Stimulated activated CD4-positive, alpha-beta T cell treated with anti-CD3 and anti-CD28 coated beads, Interleukin-12 subunit alpha, Interleukin-12 subunit beta, amount 100 ng/mL, for 24 hours (primary cell): ENCODE results near the gene LMO7.
"Not testable (repeated sequence)": the region's sequence is repeated elsewhere in the genome, so short reads cannot be mapped to it uniquely, and the experiment has no call there.

Experiments used
- DNase-seq, 2 experiments: peaks; one replicate each; pipeline ENCODE4 v3.0.0-alpha.2; 2020; ENCODE audit warnings: low read depth in 2 of 2

Gene LMO7

GRCh38 chr13:75647126-75647784, 11.1 kb downstream of the LMO7 start:
- no peak for DNase-seq

- DNase-seq = no peak
Observed at GRCh38 chr13:75648446-75648845, 12.3 kb downstream of the LMO7 start.

- no peak for DNase-seq
Observed at GRCh38 chr13:75651013-75651412, 14.9 kb downstream of the LMO7 start.

GRCh38 chr13:75652726-75653125, 16.6 kb downstream of the LMO7 start:
- no peak for DNase-seq

- no peak for DNase-seq
Observed at GRCh38 chr13:75656425-75656989, 20.4 kb downstream of the LMO7 start.

- DNase-seq = no peak
Observed at GRCh38 chr13:75657111-75657510, 21.0 kb downstream of the LMO7 start.

- no peak for DNase-seq
Observed at GRCh38 chr13:75660694-75661093, 24.6 kb downstream of the LMO7 start.

- DNase-seq = no peak
Observed at GRCh38 chr13:75661443-75661842, 25.3 kb downstream of the LMO7 start.

GRCh38 chr13:75666646-75667351, 30.7 kb downstream of the LMO7 start:
- DNase-seq = no peak

- DNase-seq = no peak
Observed at GRCh38 chr13:75669706-75670105, 33.6 kb downstream of the LMO7 start.

- DNase-seq = no peak
Observed at GRCh38 chr13:75670496-75670895, 34.4 kb downstream of the LMO7 start.

- DNase-seq = no peak
Observed at GRCh38 chr13:75675421-75675820, 39.3 kb downstream of the LMO7 start.

GRCh38 chr13:75679459-75679858, 43.3 kb downstream of the LMO7 start:
- DNase-seq = no peak

- DNase-seq = not testable (repeated sequence)
Observed at GRCh38 chr13:75680251-75680650, 44.1 kb downstream of the LMO7 start.

GRCh38 chr13:75682326-75682725, 46.2 kb downstream of the LMO7 start:
- no peak for DNase-seq

- no peak for DNase-seq
Observed at GRCh38 chr13:75685239-75685697, 49.1 kb downstream of the LMO7 start.

- no peak for DNase-seq
Observed at GRCh38 chr13:75687150-75687763, 51.1 kb downstream of the LMO7 start.

GRCh38 chr13:75689686-75690085, 53.6 kb downstream of the LMO7 start:
- DNase-seq = no peak

GRCh38 chr13:75690607-75691006, 54.5 kb downstream of the LMO7 start:
- DNase-seq = no peak

GRCh38 chr13:75691183-75691582, 55.1 kb downstream of the LMO7 start:
- DNase-seq = no peak

GRCh38 chr13:75693227-75693626, 57.1 kb downstream of the LMO7 start:
- DNase-seq = no peak

GRCh38 chr13:75694722-75695121, 58.6 kb downstream of the LMO7 start:
- no peak for DNase-seq

GRCh38 chr13:75695908-75696307, 59.8 kb downstream of the LMO7 start:
- peak; percentile 36 to 76 for DNase-seq
